Measurements from ENCODE around the gene CYP4F8. TPM values are rescaled to one million over a fixed set of nuclear protein-coding genes. Genes with fewer than 3 reads are reported as not detected.
"Not testable (repeated sequence)": the region's sequence is repeated elsewhere in the genome, so short reads cannot be mapped to it uniquely, and the experiment has no call there.

Gene CYP4F8
- total RNA-seq, 4 donors from 2014 or later, result 4.6 to 16.4 (median 9.1) TPM

DNA sequence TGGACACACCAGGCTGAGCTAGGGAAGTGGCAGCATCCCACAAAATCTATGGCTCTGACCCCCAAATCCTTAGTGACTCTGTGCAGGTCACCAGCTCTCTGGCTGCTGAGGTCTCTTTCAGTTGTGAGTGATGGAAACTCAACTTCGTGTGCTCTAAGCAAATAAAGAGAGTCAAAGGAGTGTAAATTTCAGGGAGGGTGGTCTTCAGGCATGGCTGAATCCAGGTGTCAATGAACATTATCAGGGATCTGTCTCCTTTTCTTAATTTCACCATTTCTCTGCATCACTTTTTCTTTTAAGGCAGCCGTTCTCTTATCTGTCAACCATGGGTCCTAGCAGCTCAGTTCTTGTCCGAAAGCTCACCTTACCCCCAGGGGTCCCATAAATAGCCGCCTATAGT, 64.1 kb downstream of the CYP4F8 start:
- no peak overlapping the region for H3K4me3 ChIP-seq (ENCODE audit: low read depth, poor library complexity, severe bottlenecking)
- DNase-seq (ENCODE audit: low spot score in 2 of 2), result no peak
- intact Hi-C loops (cut with DNase I; ENCODE audit: low total_unique reads), result no loop called here
- WGBS, 2 donors, result 20 to 23% methylated on average over 4 of the region's 4 CpGs
- no peak for TF ChIP-seq POLR2A (IDR thresholded peaks at IDR 0.05)
- TF ChIP-seq, protein P1, sequence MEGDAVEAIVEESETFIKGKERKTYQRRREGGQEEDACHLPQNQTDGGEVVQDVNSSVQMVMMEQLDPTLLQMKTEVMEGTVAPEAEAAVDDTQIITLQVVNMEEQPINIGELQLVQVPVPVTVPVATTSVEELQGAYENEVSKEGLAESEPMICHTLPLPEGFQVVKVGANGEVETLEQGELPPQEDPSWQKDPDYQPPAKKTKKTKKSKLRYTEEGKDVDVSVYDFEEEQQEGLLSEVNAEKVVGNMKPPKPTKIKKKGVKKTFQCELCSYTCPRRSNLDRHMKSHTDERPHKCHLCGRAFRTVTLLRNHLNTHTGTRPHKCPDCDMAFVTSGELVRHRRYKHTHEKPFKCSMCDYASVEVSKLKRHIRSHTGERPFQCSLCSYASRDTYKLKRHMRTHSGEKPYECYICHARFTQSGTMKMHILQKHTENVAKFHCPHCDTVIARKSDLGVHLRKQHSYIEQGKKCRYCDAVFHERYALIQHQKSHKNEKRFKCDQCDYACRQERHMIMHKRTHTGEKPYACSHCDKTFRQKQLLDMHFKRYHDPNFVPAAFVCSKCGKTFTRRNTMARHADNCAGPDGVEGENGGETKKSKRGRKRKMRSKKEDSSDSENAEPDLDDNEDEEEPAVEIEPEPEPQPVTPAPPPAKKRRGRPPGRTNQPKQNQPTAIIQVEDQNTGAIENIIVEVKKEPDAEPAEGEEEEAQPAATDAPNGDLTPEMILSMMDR (IDR thresholded peaks at IDR 0.05), result no peak

DNA sequence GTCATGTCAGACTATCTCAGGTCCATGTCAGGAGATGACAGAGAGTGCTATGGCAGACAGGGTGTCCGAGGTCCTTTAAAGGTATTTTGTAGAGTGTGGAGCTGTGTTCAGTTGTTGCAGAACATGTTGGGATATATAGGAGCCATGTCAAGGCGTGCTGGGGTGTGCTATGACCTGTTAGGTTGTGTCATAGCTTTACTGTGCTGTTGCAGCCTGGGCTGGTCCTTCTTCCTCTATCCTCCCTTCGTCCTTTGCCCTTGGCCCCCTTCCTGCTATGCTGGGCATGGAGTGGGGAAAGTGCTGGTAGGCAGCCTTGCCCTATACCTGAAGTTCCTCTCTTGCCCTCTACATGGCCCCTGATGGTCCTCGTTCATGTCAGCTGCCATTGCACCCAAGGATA, 64.8 kb downstream of the CYP4F8 start:
- WGBS, 2 donors, result 58 to 68% methylated on average over 4 of the region's 4 CpGs

More for the DNA sequence above, 64.8 kb downstream of the CYP4F8 start:
- DNase-seq (ENCODE audit: low spot score in 2 of 2); intact Hi-C loops (cut with DNase I; ENCODE audit: low total_unique reads); H3K4me3 ChIP-seq (ENCODE audit: low read depth, poor library complexity, severe bottlenecking): not testable (repeated sequence)

Other genes with a start within 250 kb of the CYP4F8 start
- 10 to 100 TPM; 28.8 to 53.1 (median 34.8) TPM for gene AKAP8, start 235.4 kb upstream of the CYP4F8 start, total RNA-seq
- gene AKAP8L, start 196.2 kb upstream of the CYP4F8 start, total RNA-seq, result 100 to 1,000 TPM in 2 of 4 donors, 10 to 100 TPM in 2; 82.4 to 141 (median 95.3) TPM
- 10 to 100 TPM; 28.4 to 52.9 (median 43.8) TPM for gene WIZ, start 165.3 kb upstream of the CYP4F8 start, total RNA-seq
- gene RASAL3, start 150.7 kb upstream of the CYP4F8 start, total RNA-seq, result 1 to 10 TPM in 3 of 4 donors, under 1 TPM in 1; 0.17 to 2.1 (median 1.5) TPM
- gene PGLYRP2, start 135.7 kb upstream of the CYP4F8 start, total RNA-seq, result under 1 TPM in 3 of 4 donors, not detected in 1; 0.23 to 0.80 (median 0.37) TPM
- 100 to 1,000 TPM in 1 of 4 donors, 10 to 100 TPM in 3; 65.3 to 119 (median 96.1) TPM for gene CYP4F22, start 106.7 kb upstream of the CYP4F8 start, total RNA-seq
- gene CYP4F3, start 25.7 kb downstream of the CYP4F8 start, total RNA-seq, result 1 to 10 TPM; 6.3 to 9.7 (median 8.4) TPM
- 100 to 1,000 TPM in 1 of 4 donors, 10 to 100 TPM in 3; 40.8 to 100 (median 85.7) TPM for gene CYP4F12, start 57.9 kb downstream of the CYP4F8 start, total RNA-seq
- gene OR10H2, start 112.8 kb downstream of the CYP4F8 start, total RNA-seq, result not detected
- gene OR10H3, start 122.8 kb downstream of the CYP4F8 start, total RNA-seq, result not detected
- gene OR10H5, start 172.4 kb downstream of the CYP4F8 start, total RNA-seq, result not detected
- gene OR10H1, start 200.4 kb downstream of the CYP4F8 start, total RNA-seq, result under 1 TPM in 2 of 4 donors, not detected in 2; 0.06 to 0.30 TPM

All from lower leg skin (tissue), 4 donors.